ENCODE measurements around the gene SGPP1.

GRCh38 chr14:63705561-63706070 is 22.2 kb downstream of the SGPP1 start:
- TF ChIP-seq GATA2 (IDR thresholded peaks at IDR 0.05; ENCODE audit: low read depth, low read length) (no peak), GATA3 (IDR thresholded peaks at IDR 0.05; ENCODE audit: low read depth, low read length) (no peak)

Data from SH-SY5Y (cell line).